NCI-H524 (cell line): Measurements from ENCODE around the gene NDE1.

Source experiments
- DNase-seq, 2 experiments: peaks; one replicate each; lab custom pipeline; 2025; lab: John Stamatoyannopoulos, UW

The NDE1 gene

GRCh38 chr16:15770107-15770506 lies 120.1 kb downstream of the NDE1 start:
- no peak for DNase-seq

GRCh38 chr16:15770512-15770911 lies 120.5 kb downstream of the NDE1 start:
- DNase-seq: no peak

GRCh38 chr16:15771694-15772093 lies 121.6 kb downstream of the NDE1 start:
- no peak for DNase-seq

- no peak for DNase-seq
Measured at GRCh38 chr16:15772579-15773293, 122.7 kb downstream of the NDE1 start.

- DNase-seq: no peak
Measured at GRCh38 chr16:15773968-15774367, 123.9 kb downstream of the NDE1 start.

- no peak for DNase-seq
Measured at GRCh38 chr16:15775209-15775608, 125.2 kb downstream of the NDE1 start.

- DNase-seq: no peak
Measured at GRCh38 chr16:15775663-15776304, 125.7 kb downstream of the NDE1 start.
